GM23338 (cell line): ENCODE data around the gene ZC4H2. TPM values are rescaled to one million over a fixed set of nuclear protein-coding genes. Genes with fewer than 3 reads are reported as not detected.

ENCODE experiments used
- ATAC-seq: fragments of 200-7000 bp; cut with Tn5 transposase; 3 replicates; pipeline ENCODE4 v1.9.1; 2020
- DNase-seq: peaks from one replicate; pipeline ENCODE4 v3.0.0-alpha.2; 2015; ENCODE audit warnings: low spot score
- H2AFZ ChIP-seq: fragments of 200-600 bp; sonication (generic); 2 replicates; pipeline ENCODE4 v1.8.0; 2016; ENCODE audit warnings: antibody characterized with exemption, mild to moderate bottlenecking, moderate library complexity
- H3F3A ChIP-seq: fragments of 200-600 bp; sonication (generic); replicated peaks from 2 replicates; pipeline ENCODE4 v1.8.0; 2017; ENCODE audit warnings: antibody characterized with exemption, mixed run types, low read depth
- H3K27ac ChIP-seq: fragments of 200-600 bp; sonication (generic); 2 replicates; pipeline ENCODE4 v1.6.1; 2016; ENCODE audit warnings: low read depth
- H3K27me3 ChIP-seq: fragments of 200-600 bp; sonication (generic); 2 replicates; pipeline ENCODE4 v1.8.0; 2016; ENCODE audit warnings: mild to moderate bottlenecking, mixed run types, moderate library complexity; ENCODE audit not compliant: insufficient read depth
- H3K36me3 ChIP-seq: fragments of 200-600 bp; sonication (generic); 2 replicates; pipeline ENCODE4 v1.8.0; 2016; ENCODE audit warnings: mild to moderate bottlenecking; ENCODE audit not compliant: insufficient read depth
- H3K4me1 ChIP-seq: fragments of 200-600 bp; sonication (generic); 2 replicates; pipeline ENCODE4 v1.8.0; 2016; ENCODE audit warnings: mild to moderate bottlenecking, moderate library complexity; ENCODE audit not compliant: insufficient read depth
- H3K4me2 ChIP-seq: fragments of 200-600 bp; sonication (generic); 2 replicates; pipeline ENCODE4 v1.7.1; 2017; ENCODE audit warnings: mixed run types
- H3K4me3 ChIP-seq: fragments of 200-600 bp; sonication (generic); 2 replicates; pipeline ENCODE4 v1.6.1; 2016; ENCODE audit warnings: mixed run types
- H3K79me2 ChIP-seq: fragments of 200-600 bp; sonication (generic); replicated peaks from 2 replicates; pipeline ENCODE4 v1.8.0; 2017; ENCODE audit warnings: mild to moderate bottlenecking; ENCODE audit not compliant: insufficient read depth
- H3K9me2 ChIP-seq: fragments of 200-600 bp; sonication (generic); 2 replicates; pipeline ENCODE4 v1.8.0; 2017; ENCODE audit not compliant: insufficient read depth
- H4K20me1 ChIP-seq: fragments of 200-600 bp; sonication (generic); replicated peaks from 2 replicates; pipeline ENCODE4 v1.8.0; 2017; ENCODE audit warnings: mild to moderate bottlenecking; ENCODE audit not compliant: insufficient read depth
- H3K27ac Mint-ChIP-seq: 2 replicates; pipeline ENCODE4 v1.8.0; 2020; ENCODE audit warnings: inconsistent platforms, mild to moderate bottlenecking, moderate library complexity, mixed read lengths
- H3K27me3 Mint-ChIP-seq: 3 replicates; pipeline ENCODE4 v1.8.0; 2022; ENCODE audit warnings: low read depth, mild to moderate bottlenecking, moderate library complexity, mixed read lengths, inconsistent platforms; ENCODE audit not compliant: insufficient read depth, poor library complexity
- H3K36me3 Mint-ChIP-seq: 3 replicates; pipeline ENCODE4 v1.8.0; 2021; ENCODE audit warnings: low read depth, mild to moderate bottlenecking, inconsistent platforms, moderate library complexity, mixed read lengths
- H3K4me1 Mint-ChIP-seq: 3 replicates; pipeline ENCODE4 v1.8.0; 2020; ENCODE audit warnings: mild to moderate bottlenecking, inconsistent platforms, mixed read lengths
- H3K4me3 Mint-ChIP-seq: 3 replicates; pipeline ENCODE4 v1.8.0; 2021; ENCODE audit warnings: moderate library complexity, mild to moderate bottlenecking, inconsistent platforms, mixed read lengths
- H3K9me3 Mint-ChIP-seq: 3 replicates; pipeline ENCODE4 v1.8.0; 2020; ENCODE audit warnings: moderate library complexity, mild to moderate bottlenecking, inconsistent platforms, mixed read lengths
- CREB1 ChIP-seq: fragments of 250-450 bp; sonication (Bioruptor Pico); IDR thresholded peaks from 2 replicates; pipeline ENCODE4 v1.5.0; 2020; ENCODE audit warnings: low read depth, mild to moderate bottlenecking, moderate library complexity
- CTCF ChIP-seq, 2 experiments: fragments of 200-600 bp in 1 of 2; sonication (generic) in 1 of 2; conservative IDR thresholded peaks; 2 replicates each; pipeline versions ENCODE4 v1.5.1 to v1.6.1; 2016 to 2017; ENCODE audit warnings: antibody characterized with exemption in 2 of 2, low read depth in 2 of 2, mild to moderate bottlenecking in 2 of 2, moderate library complexity in 1 of 2
- ETS1 ChIP-seq: IDR thresholded peaks from 2 replicates; pipeline ENCODE4 v1.6.1; 2016; ENCODE audit warnings: antibody characterized with exemption
- EZH2 ChIP-seq: fragments of 200-600 bp; sonication (generic); IDR thresholded peaks from one replicate; pipeline ENCODE4 v1.8.0; 2017; ENCODE audit warnings: antibody characterized with exemption, mild to moderate bottlenecking, low read depth; ENCODE audit not compliant: unreplicated experiment
- EZH2phosphoT487 ChIP-seq: fragments of 200-600 bp; sonication (generic); IDR thresholded peaks from one replicate; pipeline ENCODE4 v1.8.1; 2018; ENCODE audit warnings: antibody characterized with exemption; ENCODE audit not compliant: unreplicated experiment
- JUNB ChIP-seq: IDR thresholded peaks from one replicate; pipeline ENCODE4 v1.6.1; 2016; ENCODE audit warnings: antibody characterized with exemption; ENCODE audit not compliant: unreplicated experiment
- NANOG ChIP-seq: IDR thresholded peaks from 2 replicates; pipeline ENCODE4 v1.6.1; 2016; ENCODE audit warnings: antibody characterized with exemption, borderline replicate concordance
- POLR2AphosphoS5 ChIP-seq: IDR thresholded peaks from 2 replicates; pipeline ENCODE4 v1.6.1; 2016; ENCODE audit warnings: antibody characterized with exemption, low read depth
- REST ChIP-seq: IDR thresholded peaks from one replicate; pipeline ENCODE4 v1.6.1; 2018; ENCODE audit warnings: antibody characterized with exemption; ENCODE audit not compliant: unreplicated experiment
- STAT1 ChIP-seq: IDR thresholded peaks from one replicate; pipeline ENCODE4 v1.6.1; 2016; ENCODE audit warnings: antibody characterized with exemption; ENCODE audit not compliant: unreplicated experiment
- ZNF114 ChIP-seq: fragments of 250-450 bp; sonication (Bioruptor Pico); IDR thresholded peaks from 2 replicates; pipeline ENCODE4 v1.5.0; 2020; ENCODE audit warnings: mild to moderate bottlenecking, moderate library complexity
- ZNF331 ChIP-seq: fragments of 250-450 bp; sonication (Bioruptor Pico); IDR thresholded peaks from 2 replicates; pipeline ENCODE4 v1.5.0; 2020; ENCODE audit warnings: low read depth, mild to moderate bottlenecking, moderate library complexity
- ZNF462 ChIP-seq: fragments of 250-450 bp; sonication (Bioruptor Pico); IDR thresholded peaks from 2 replicates; pipeline ENCODE4 v1.5.0; 2020; ENCODE audit warnings: mild to moderate bottlenecking, moderate library complexity
- polyA plus RNA-seq: library from polyadenylated mRNA; unstranded; fragments of >200 nt; fragmentation: Nextera tagmentation; extraction: Ambion mirVana; gene quantifications from 2 replicates; pipeline ENCODE4 v1.2.1, GENCODE V29; 2016
- total RNA-seq: library from RNA; depleted of rRNA; stranded (reverse); fragments of >200 nt; shearing (Covaris generic); gene quantifications from 2 replicates; pipeline ENCODE4 v1.2.3, GENCODE V29; 2014

Gene ZC4H2
- total and polyA plus RNA-seq, 2 experiments from 2014 or later: 17.4 to 28.3 TPM

- peaks cover 1% of the 10 kb centered on the region; the same call in 2 of the 3 replicates for H3K36me3 Mint-ChIP-seq
- no peak overlapping the region for H3K27ac ChIP-seq
- H2AFZ ChIP-seq: no peak overlapping the region
- no peak overlapping the region for H3K4me2 ChIP-seq
- H3K4me3 Mint-ChIP-seq: no peak overlapping the region
- TF ChIP-seq STAT1: no peak
- TF ChIP-seq EZH2: no peak
- no peak for TF ChIP-seq JUNB
- no peak for TF ChIP-seq POLR2AphosphoS5
- TF ChIP-seq CREB1: no peak
- TF ChIP-seq REST: no peak
- TF ChIP-seq NANOG: no peak
- TF ChIP-seq CTCF (conservative IDR thresholded peaks at IDR 0.05; ENCODE audit: low read depth in 2 of 2): no peak
- no peak for TF ChIP-seq ETS1
- TF ChIP-seq ZNF114: no peak
- no peak for TF ChIP-seq ZNF462 (CRISPR knock-in tag)
- TF ChIP-seq EZH2phosphoT487: no peak
- no peak for TF ChIP-seq ZNF331 (CRISPR knock-in tag)
- ATAC-seq: no peak
- no peaks in the 10 kb centered on the region for H4K20me1 ChIP-seq
- H3K4me1 Mint-ChIP-seq: no peaks in the 10 kb centered on the region
- H3F3A ChIP-seq: no peaks in the 10 kb centered on the region
- no peak for DNase-seq
- H3K4me3 ChIP-seq: no peak overlapping the region
- peaks cover 12% of the 10 kb centered on the region for H3K9me3 Mint-ChIP-seq
- H3K9me2 ChIP-seq: no peaks in the 10 kb centered on the region
- no peaks in the 10 kb centered on the region for H3K79me2 ChIP-seq
- no peaks in the 10 kb centered on the region for H3K4me1 ChIP-seq
- no peak overlapping the region for H3K27ac Mint-ChIP-seq
- H3K36me3 ChIP-seq: no peaks in the 10 kb centered on the region
- no peaks in the 10 kb centered on the region for H3K27me3 ChIP-seq
- H3K27me3 Mint-ChIP-seq: no peaks in the 10 kb centered on the region
These were observed 20.6 kb upstream of the ZC4H2 start for GRCh38 chrX:64996805-64997204.
